HepG2 (cell line): ENCODE results near the gene MAFF. TPM values are rescaled to one million over a fixed set of nuclear protein-coding genes. Genes with fewer than 3 reads are reported as not detected.

Experiments
- BRCA1 ChIP-seq: sonication (generic); formaldehyde crosslinking; IDR thresholded peaks from 2 replicates; pipeline ENCODE4 v1.4.0; 2020; ENCODE audit warnings: missing genetic modification reagents
- ELF1 ChIP-seq: sonication (generic); formaldehyde crosslinking; IDR thresholded peaks from 2 replicates; pipeline ENCODE4 v1.4.0; 2020; ENCODE audit warnings: missing genetic modification reagents
- GFI1 ChIP-seq: sonication (generic); formaldehyde crosslinking; IDR thresholded peaks from 2 replicates; pipeline ENCODE4 v1.5.0; 2020; ENCODE audit warnings: missing genetic modification reagents, mild to moderate bottlenecking, borderline replicate concordance
- KLF9 ChIP-seq: IDR thresholded peaks from 2 replicates; pipeline ENCODE4 v1.6.1; 2016; ENCODE audit warnings: low read depth
- MTF1 ChIP-seq: sonication (generic); formaldehyde crosslinking; IDR thresholded peaks from 2 replicates; pipeline ENCODE4 v1.5.0; 2020; ENCODE audit warnings: missing genetic modification reagents
- NFRKB ChIP-seq: fragments of 450-650 bp; IDR thresholded peaks from 2 replicates; pipeline ENCODE4 v1.6.1; 2017
- SCMH1 ChIP-seq: sonication (generic); formaldehyde crosslinking; IDR thresholded peaks from 2 replicates; pipeline ENCODE4 v1.9.0; 2021; ENCODE audit warnings: missing genetic modification reagents, mild to moderate bottlenecking, borderline replicate concordance
- SKI ChIP-seq: fragments of 450-650 bp; IDR thresholded peaks from one replicate; pipeline ENCODE4 v1.6.1; 2018; ENCODE audit warnings: mild to moderate bottlenecking; ENCODE audit not compliant: partially characterized antibody
- SP4 ChIP-seq: sonication (generic); formaldehyde crosslinking; IDR thresholded peaks from 2 replicates; pipeline ENCODE4 v1.8.1; 2023; ENCODE audit warnings: mild to moderate bottlenecking, missing genetic modification reagents
- SRSF1 ChIP-seq: fragments of 200-400 bp; formaldehyde crosslinking; optimal IDR thresholded peaks from 2 replicates; pipeline ENCODE3; 2017; ENCODE audit warnings: mild to moderate bottlenecking, low read depth, low read length, moderate library complexity
- ZBTB38 ChIP-seq: sonication (generic); formaldehyde crosslinking; IDR thresholded peaks from 2 replicates; pipeline ENCODE4 v1.5.1; 2020; ENCODE audit warnings: mild to moderate bottlenecking, missing genetic modification reagents
- ZNF121 ChIP-seq: sonication (generic); formaldehyde crosslinking; IDR thresholded peaks from 2 replicates; pipeline ENCODE4 v1.5.0; 2020; ENCODE audit warnings: mild to moderate bottlenecking, missing genetic modification reagents
- ZNF224 ChIP-seq: sonication (generic); formaldehyde crosslinking; IDR thresholded peaks from 2 replicates; pipeline ENCODE4 v1.5.0; 2020; ENCODE audit warnings: mild to moderate bottlenecking, missing genetic modification reagents
- ZNF468 ChIP-seq: sonication (generic); formaldehyde crosslinking; IDR thresholded peaks from 2 replicates; pipeline ENCODE4 v1.8.0; 2022; ENCODE audit warnings: mild to moderate bottlenecking, moderate library complexity, missing genetic modification reagents
- ZNF713 ChIP-seq: sonication (generic); formaldehyde crosslinking; IDR thresholded peaks from 2 replicates; pipeline ENCODE4 v1.4.0; 2020; ENCODE audit warnings: mild to moderate bottlenecking, missing genetic modification reagents
- ZNF777 ChIP-seq: sonication (generic); formaldehyde crosslinking; IDR thresholded peaks from 2 replicates; pipeline ENCODE4 v1.4.0; 2020; ENCODE audit warnings: missing genetic modification reagents
- ZNF781 ChIP-seq: sonication (generic); formaldehyde crosslinking; IDR thresholded peaks from 2 replicates; pipeline ENCODE4 v1.5.1; 2020; ENCODE audit warnings: borderline replicate concordance, mild to moderate bottlenecking, missing genetic modification reagents; ENCODE audit errors: not compliant biosample characterization
- polyA plus RNA-seq, 8 experiments: library from polyadenylated mRNA; depleted of rRNA in 3 of 8; stranded (reverse) in 7 of 8; unstranded in 1 of 8; fragments of >200 nt; fragmentation: Illumina TruSeq in 4 of 8; extraction: Trizol in 4 of 8; gene quantifications; 2 replicates each; pipeline versions ENCODE4 v1.2.1 to v1.2.3, GENCODE V29; 2011 to 2016; ENCODE audit warnings: low read depth in 4 of 8, missing spikeins in 1 of 8, mixed read lengths in 1 of 8; ENCODE audit not compliant: insufficient read depth in 1 of 8
- total RNA-seq, 5 experiments: library from RNA; depleted of rRNA; stranded (reverse); fragments of >200 nt; fragmentation: Illumina TruSeq; extraction: Trizol; gene quantifications; 2 replicates each; pipeline ENCODE4 v1.2.3, GENCODE V29; 2016; ENCODE audit warnings: low read depth in 1 of 5
- TF ChIP-seq, protein P1 (sequence below): sonication (generic); formaldehyde crosslinking; IDR thresholded peaks from 2 replicates; pipeline ENCODE4 v1.8.0; 2023; ENCODE audit warnings: mild to moderate bottlenecking, missing genetic modification reagents
- TF ChIP-seq, protein P2 (sequence below): sonication (generic); formaldehyde crosslinking; IDR thresholded peaks from 2 replicates; pipeline ENCODE4 v1.8.1; 2022; ENCODE audit warnings: mild to moderate bottlenecking, missing genetic modification reagents
- TF ChIP-seq, protein P3 (sequence below): sonication (generic); formaldehyde crosslinking; IDR thresholded peaks from 2 replicates; pipeline ENCODE4 v1.5.1; 2020; ENCODE audit warnings: mild to moderate bottlenecking, missing genetic modification reagents, moderate library complexity
- TF ChIP-seq, protein P4 (sequence below): sonication (generic); formaldehyde crosslinking; IDR thresholded peaks from 2 replicates; pipeline ENCODE4 v1.5.0; 2020; ENCODE audit warnings: mild to moderate bottlenecking, missing genetic modification reagents
- TF ChIP-seq, protein P5 (sequence below): sonication (generic); formaldehyde crosslinking; IDR thresholded peaks from 2 replicates; pipeline ENCODE4 v1.4.0; 2020; ENCODE audit warnings: missing genetic modification reagents, borderline replicate concordance

The MAFF gene
- total and polyA plus RNA-seq, 2 of the 13 experiments (the other 11 are each of a cell fraction or from before 2014, with no cell fraction given), result 5.4 to 14.3 TPM

DNA sequence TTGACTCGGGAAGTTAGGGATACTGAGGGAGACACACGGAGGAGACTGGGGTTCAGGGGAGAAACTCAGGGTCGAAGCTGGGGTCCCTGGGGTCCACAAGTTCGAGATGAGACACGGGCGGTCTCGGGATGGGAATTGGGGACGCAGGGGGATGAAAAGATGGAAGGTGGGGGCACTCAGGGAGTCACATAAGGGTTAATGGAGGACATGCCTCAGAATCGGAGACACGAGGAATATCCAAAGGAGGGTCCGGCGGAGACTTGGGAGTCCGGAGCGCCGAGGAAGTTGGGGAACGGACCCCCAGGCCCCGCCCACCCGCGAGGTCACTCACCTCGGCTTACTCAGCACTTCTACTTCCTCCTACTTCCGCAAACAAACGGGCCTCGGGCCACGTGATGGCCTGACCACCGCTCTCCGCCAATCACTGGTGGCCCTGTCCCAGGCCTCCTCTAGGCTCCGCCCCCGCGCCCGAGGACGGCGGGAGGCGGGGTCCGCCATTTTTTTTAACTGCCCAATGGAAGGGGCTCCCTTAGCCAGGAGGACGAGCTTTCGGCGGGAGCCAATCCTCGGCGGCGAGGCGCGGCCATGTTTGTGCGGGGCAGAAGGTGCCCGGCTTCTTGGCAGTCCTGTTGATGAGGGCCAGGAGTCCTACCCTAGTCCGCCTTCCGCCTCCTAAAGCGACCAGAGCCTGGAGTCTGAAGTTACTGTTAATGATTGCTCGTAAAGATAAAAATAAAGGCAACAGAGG, 20.2 kb upstream of the MAFF start, which contains the start of gene PLA2G6 (continued):
- TF ChIP-seq, protein P1, sequence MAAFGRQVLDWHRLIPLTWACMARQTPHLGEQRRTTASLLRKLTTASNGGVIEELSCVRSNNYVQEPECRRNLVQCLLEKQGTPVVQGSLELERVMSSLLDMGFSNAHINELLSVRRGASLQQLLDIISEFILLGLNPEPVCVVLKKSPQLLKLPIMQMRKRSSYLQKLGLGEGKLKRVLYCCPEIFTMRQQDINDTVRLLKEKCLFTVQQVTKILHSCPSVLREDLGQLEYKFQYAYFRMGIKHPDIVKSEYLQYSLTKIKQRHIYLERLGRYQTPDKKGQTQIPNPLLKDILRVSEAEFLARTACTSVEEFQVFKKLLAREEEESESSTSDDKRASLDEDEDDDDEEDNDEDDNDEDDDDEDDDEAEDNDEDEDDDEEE, result no peak; the same call in 1 of the 2 replicates
- TF ChIP-seq, protein P2, sequence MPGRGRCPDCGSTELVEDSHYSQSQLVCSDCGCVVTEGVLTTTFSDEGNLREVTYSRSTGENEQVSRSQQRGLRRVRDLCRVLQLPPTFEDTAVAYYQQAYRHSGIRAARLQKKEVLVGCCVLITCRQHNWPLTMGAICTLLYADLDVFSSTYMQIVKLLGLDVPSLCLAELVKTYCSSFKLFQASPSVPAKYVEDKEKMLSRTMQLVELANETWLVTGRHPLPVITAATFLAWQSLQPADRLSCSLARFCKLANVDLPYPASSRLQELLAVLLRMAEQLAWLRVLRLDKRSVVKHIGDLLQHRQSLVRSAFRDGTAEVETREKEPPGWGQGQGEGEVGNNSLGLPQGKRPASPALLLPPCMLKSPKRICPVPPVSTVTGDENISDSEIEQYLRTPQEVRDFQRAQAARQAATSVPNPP (CRISPR knock-in tag), result no peak
- TF ChIP-seq ZNF781 (no peak), ZNF713 (CRISPR knock-in tag) (no peak), GFI1 (peak; percentile 50; the same call in 1 of the 2 replicates), SRSF1 (peak; percentile 24), ZNF224 (CRISPR knock-in tag) (no peak), KLF9 (CRISPR knock-in tag) (0 out of 2 replicates have a peak, but pooled peaks have one; percentile 55), SP4 (CRISPR knock-in tag) (peak; percentile 87), NFRKB (no peak), SCMH1 (CRISPR knock-in tag) (no peak), SKI (no peak), ZNF777 (CRISPR knock-in tag) (no peak), ZBTB38 (CRISPR knock-in tag) (no peak), ELF1 (peak; percentile 97), ZNF468 (no peak), MTF1 (CRISPR knock-in tag) (no peak), BRCA1 (CRISPR knock-in tag) (no peak), ZNF121 (CRISPR knock-in tag) (no peak)
- TF ChIP-seq, protein P3, sequence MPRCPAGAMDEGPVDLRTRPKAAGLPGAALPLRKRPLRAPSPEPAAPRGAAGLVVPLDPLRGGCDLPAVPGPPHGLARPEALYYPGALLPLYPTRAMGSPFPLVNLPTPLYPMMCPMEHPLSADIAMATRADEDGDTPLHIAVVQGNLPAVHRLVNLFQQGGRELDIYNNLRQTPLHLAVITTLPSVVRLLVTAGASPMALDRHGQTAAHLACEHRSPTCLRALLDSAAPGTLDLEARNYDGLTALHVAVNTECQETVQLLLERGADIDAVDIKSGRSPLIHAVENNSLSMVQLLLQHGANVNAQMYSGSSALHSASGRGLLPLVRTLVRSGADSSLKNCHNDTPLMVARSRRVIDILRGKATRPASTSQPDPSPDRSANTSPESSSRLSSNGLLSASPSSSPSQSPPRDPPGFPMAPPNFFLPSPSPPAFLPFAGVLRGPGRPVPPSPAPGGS (CRISPR knock-in tag), result no peak
- TF ChIP-seq, protein P4, sequence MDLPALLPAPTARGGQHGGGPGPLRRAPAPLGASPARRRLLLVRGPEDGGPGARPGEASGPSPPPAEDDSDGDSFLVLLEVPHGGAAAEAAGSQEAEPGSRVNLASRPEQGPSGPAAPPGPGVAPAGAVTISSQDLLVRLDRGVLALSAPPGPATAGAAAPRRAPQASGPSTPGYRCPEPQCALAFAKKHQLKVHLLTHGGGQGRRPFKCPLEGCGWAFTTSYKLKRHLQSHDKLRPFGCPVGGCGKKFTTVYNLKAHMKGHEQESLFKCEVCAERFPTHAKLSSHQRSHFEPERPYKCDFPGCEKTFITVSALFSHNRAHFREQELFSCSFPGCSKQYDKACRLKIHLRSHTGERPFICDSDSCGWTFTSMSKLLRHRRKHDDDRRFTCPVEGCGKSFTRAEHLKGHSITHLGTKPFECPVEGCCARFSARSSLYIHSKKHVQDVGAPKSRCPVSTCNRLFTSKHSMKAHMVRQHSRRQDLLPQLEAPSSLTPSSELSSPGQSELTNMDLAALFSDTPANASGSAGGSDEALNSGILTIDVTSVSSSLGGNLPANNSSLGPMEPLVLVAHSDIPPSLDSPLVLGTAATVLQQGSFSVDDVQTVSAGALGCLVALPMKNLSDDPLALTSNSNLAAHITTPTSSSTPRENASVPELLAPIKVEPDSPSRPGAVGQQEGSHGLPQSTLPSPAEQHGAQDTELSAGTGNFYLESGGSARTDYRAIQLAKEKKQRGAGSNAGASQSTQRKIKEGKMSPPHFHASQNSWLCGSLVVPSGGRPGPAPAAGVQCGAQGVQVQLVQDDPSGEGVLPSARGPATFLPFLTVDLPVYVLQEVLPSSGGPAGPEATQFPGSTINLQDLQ (CRISPR knock-in tag), result no peak
- TF ChIP-seq, protein P5, sequence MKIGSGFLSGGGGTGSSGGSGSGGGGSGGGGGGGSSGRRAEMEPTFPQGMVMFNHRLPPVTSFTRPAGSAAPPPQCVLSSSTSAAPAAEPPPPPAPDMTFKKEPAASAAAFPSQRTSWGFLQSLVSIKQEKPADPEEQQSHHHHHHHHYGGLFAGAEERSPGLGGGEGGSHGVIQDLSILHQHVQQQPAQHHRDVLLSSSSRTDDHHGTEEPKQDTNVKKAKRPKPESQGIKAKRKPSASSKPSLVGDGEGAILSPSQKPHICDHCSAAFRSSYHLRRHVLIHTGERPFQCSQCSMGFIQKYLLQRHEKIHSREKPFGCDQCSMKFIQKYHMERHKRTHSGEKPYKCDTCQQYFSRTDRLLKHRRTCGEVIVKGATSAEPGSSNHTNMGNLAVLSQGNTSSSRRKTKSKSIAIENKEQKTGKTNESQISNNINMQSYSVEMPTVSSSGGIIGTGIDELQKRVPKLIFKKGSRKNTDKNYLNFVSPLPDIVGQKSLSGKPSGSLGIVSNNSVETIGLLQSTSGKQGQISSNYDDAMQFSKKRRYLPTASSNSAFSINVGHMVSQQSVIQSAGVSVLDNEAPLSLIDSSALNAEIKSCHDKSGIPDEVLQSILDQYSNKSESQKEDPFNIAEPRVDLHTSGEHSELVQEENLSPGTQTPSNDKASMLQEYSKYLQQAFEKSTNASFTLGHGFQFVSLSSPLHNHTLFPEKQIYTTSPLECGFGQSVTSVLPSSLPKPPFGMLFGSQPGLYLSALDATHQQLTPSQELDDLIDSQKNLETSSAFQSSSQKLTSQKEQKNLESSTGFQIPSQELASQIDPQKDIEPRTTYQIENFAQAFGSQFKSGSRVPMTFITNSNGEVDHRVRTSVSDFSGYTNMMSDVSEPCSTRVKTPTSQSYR (CRISPR knock-in tag), result no peak
